K562 (cell line): ENCODE results near the gene PPT1. TPM values are rescaled to one million over a fixed set of nuclear protein-coding genes. Genes with fewer than 3 reads are reported as not detected.

ENCODE experiments used
- DDX20 ChIP-seq: fragments of 450-650 bp; IDR thresholded peaks from 2 replicates; pipeline ENCODE4 v1.6.1; 2016; ENCODE audit warnings: missing genetic modification characterization, low read depth, mild to moderate bottlenecking, missing compliant biosample characterization, moderate library complexity
- MAFK ChIP-seq: IDR thresholded peaks from 2 replicates; pipeline ENCODE4 v1.6.1; 2011; ENCODE audit warnings: low read length, improper control_type of control experiment
- RBM14 ChIP-seq: fragments of 200-400 bp; formaldehyde crosslinking; IDR thresholded peaks from 2 replicates; pipeline ENCODE4 v1.6.1; 2018; ENCODE audit warnings: low read depth, mild to moderate bottlenecking, low read length, moderate library complexity, borderline replicate concordance; ENCODE audit not compliant: insufficient read depth
- RBM34 ChIP-seq: fragments of 200-400 bp; formaldehyde crosslinking; IDR thresholded peaks from 2 replicates; pipeline ENCODE4 v1.6.1; 2018; ENCODE audit warnings: low read length, borderline replicate concordance; ENCODE audit not compliant: insufficient read depth
- ZNF318 ChIP-seq, 2 experiments: fragments of 450-650 bp; IDR thresholded peaks; 2 replicates each; pipeline ENCODE4 v1.6.1; 2016; ENCODE audit warnings: mild to moderate bottlenecking in 2 of 2, borderline replicate concordance in 1 of 2, low read depth in 1 of 2, moderate library complexity in 1 of 2
- polyA plus RNA-seq, 8 experiments: library from polyadenylated mRNA; depleted of rRNA in 4 of 8; stranded (reverse) in 5 of 8; unstranded in 3 of 8; fragments of >200 nt; fragmentation: Nextera tagmentation in 2 of 8; fragmentation: Illumina TruSeq in 1 of 8; extraction: Ambion mirVana in 2 of 8; extraction: Trizol in 1 of 8; gene quantifications; 2 replicates each; pipeline versions ENCODE4 v1.2.1 to v1.2.3, GENCODE V29; 2011 to 2014; ENCODE audit warnings: inconsistent platforms in 1 of 8, missing spikeins in 1 of 8
- total RNA-seq, 7 experiments: library from RNA; depleted of rRNA in 6 of 7; stranded (reverse); fragments of >200 nt in 6 of 7; fragmentation: Illumina TruSeq in 2 of 7; extraction: Trizol in 2 of 7; gene quantifications; 2 replicates each; pipeline versions ENCODE4 v1.2.1 to v1.2.3, GENCODE V29; 2011 to 2021; ENCODE audit warnings: low replicate concordance in 1 of 7
- TF ChIP-seq, protein P1 (sequence below): conservative IDR thresholded peaks from 2 replicates; pipeline ENCODE4 v1.6.1; 2011; ENCODE audit warnings: low read depth, mild to moderate bottlenecking, low read length; ENCODE audit not compliant: control insufficient read depth

Gene PPT1
- total and polyA plus RNA-seq, 9 of the 15 experiments (the other 6 are each of a cell fraction or from before 2014, with no cell fraction given) = 72.2 to 285 (median 143) TPM

DNA sequence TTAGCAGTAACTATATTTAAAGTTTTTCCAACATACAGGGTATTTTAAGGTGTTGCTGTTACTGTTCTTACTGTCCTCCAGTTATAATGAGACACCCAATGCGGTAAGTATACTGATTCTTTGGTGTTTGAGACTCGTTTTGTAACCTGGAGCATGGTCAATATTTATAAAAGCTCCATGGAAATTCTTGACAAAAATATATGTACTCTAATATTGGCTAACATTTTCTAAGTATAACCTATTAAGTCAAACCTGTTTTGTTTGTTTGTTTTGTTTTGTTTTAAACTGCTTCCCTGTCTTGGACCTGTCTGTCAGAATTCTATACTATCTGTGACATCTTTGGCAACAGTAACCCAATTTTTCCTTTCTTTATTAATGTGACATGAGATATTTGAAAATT is 72.4 kb downstream of the PPT1 start (continued):
- no peak for TF ChIP-seq ZNF318 (IDR thresholded peaks at IDR 0.05; ENCODE audit: borderline replicate concordance in 1 of 2, low read depth in 1 of 2)
- TF ChIP-seq MAFK = no peak
- no peak for TF ChIP-seq DDX20 (tag)
- TF ChIP-seq RBM14 = no peak
- TF ChIP-seq RBM34 = no peak
- TF ChIP-seq, protein P1, sequence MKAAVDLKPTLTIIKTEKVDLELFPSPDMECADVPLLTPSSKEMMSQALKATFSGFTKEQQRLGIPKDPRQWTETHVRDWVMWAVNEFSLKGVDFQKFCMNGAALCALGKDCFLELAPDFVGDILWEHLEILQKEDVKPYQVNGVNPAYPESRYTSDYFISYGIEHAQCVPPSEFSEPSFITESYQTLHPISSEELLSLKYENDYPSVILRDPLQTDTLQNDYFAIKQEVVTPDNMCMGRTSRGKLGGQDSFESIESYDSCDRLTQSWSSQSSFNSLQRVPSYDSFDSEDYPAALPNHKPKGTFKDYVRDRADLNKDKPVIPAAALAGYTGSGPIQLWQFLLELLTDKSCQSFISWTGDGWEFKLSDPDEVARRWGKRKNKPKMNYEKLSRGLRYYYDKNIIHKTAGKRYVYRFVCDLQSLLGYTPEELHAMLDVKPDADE = no peak
